Coronary artery (tissue), 2 donors: ENCODE results near the gene PLA2G15.
A peak's percentile ranks its signal among the peaks of the same experiment; 100 is the strongest.

ENCODE experiments used
- DNase-seq: peaks from one replicate; pipeline ENCODE4 v3.0.0-alpha.2; 2017; ENCODE audit warnings: low spot score
- H3K27ac ChIP-seq, 2 donors: fragments of 200-600 bp; sonication (generic); one replicate each; pipeline ENCODE4 v1.5.1; 2016 to 2019
- H3K4me3 ChIP-seq: fragments of 200-600 bp; sonication (generic); 2 replicates; pipeline ENCODE4 v1.5.1; 2016; ENCODE audit warnings: mild to moderate bottlenecking, moderate library complexity
- TF ChIP-seq, protein P1 (sequence below): fragments of 200-600 bp; sonication (generic); IDR thresholded peaks from one replicate; pipeline ENCODE4 v1.5.1; 2019; ENCODE audit warnings: antibody characterized with exemption

PLA2G15 gene

DNA sequence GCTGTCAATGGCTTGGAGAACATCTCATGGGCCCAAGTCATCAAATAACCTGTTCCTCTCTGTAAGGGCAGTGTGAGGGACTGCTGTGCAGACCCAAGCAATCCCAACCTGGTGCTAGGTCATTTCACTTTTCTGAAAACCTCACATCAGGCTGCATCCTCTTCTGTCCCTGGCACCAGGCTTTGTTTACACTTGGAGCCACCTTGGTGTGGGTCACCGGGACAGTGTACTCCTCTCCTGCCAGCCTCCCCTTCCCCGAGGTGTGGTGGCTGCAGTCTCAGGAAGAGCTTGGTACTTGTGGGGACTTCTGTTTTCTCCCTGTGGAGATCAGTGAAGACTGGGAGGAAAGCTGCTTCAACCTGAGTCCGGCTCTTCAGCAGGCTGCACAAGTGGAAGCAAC lies 53.1 kb downstream of the PLA2G15 start:
- TF ChIP-seq, protein P1, sequence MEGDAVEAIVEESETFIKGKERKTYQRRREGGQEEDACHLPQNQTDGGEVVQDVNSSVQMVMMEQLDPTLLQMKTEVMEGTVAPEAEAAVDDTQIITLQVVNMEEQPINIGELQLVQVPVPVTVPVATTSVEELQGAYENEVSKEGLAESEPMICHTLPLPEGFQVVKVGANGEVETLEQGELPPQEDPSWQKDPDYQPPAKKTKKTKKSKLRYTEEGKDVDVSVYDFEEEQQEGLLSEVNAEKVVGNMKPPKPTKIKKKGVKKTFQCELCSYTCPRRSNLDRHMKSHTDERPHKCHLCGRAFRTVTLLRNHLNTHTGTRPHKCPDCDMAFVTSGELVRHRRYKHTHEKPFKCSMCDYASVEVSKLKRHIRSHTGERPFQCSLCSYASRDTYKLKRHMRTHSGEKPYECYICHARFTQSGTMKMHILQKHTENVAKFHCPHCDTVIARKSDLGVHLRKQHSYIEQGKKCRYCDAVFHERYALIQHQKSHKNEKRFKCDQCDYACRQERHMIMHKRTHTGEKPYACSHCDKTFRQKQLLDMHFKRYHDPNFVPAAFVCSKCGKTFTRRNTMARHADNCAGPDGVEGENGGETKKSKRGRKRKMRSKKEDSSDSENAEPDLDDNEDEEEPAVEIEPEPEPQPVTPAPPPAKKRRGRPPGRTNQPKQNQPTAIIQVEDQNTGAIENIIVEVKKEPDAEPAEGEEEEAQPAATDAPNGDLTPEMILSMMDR = no peak
- Histone ChIP-seq H3K27ac (peak overlapping the region in 1 of 2 donors; percentile 65), H3K4me3 (no peak overlapping the region)
- DNase-seq = no peak

DNA sequence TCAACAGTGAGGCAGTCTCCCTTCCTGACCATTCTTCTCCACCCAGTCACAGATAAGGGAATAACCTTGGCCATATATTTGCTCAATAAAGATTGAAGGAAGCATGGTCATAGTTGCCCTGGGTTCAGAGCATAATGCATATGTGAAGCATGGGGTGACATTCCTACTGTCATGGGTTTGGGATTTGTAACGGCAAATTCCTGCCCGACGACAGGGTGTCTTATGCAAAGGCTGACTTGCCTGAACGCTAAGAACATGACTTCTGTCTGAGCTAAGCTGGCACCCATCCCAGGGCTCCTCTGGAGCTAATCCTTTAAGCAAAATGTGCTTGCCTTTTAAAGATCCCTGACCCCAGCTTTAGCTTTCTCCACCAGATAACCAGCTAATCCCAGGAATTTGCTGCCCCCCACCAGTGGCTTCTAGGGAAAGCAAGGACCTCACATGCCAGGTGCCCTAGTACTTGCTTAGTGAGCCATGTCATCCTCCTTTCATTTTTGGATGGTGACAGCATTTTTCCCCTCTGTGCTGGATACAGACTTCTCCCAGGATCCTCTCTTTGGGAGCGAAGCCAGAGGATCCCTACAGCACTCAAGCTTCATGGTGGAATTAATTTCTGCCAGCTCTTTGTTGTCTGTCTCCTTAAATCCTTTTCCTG lies 53.9 kb downstream of the PLA2G15 start:
- TF ChIP-seq, protein P1 = no peak
- DNase-seq = no peak
- H3K27ac ChIP-seq = peak overlapping the region in 1 of 2 donors; percentile 65
- H3K4me3 ChIP-seq = no peak overlapping the region

DNA sequence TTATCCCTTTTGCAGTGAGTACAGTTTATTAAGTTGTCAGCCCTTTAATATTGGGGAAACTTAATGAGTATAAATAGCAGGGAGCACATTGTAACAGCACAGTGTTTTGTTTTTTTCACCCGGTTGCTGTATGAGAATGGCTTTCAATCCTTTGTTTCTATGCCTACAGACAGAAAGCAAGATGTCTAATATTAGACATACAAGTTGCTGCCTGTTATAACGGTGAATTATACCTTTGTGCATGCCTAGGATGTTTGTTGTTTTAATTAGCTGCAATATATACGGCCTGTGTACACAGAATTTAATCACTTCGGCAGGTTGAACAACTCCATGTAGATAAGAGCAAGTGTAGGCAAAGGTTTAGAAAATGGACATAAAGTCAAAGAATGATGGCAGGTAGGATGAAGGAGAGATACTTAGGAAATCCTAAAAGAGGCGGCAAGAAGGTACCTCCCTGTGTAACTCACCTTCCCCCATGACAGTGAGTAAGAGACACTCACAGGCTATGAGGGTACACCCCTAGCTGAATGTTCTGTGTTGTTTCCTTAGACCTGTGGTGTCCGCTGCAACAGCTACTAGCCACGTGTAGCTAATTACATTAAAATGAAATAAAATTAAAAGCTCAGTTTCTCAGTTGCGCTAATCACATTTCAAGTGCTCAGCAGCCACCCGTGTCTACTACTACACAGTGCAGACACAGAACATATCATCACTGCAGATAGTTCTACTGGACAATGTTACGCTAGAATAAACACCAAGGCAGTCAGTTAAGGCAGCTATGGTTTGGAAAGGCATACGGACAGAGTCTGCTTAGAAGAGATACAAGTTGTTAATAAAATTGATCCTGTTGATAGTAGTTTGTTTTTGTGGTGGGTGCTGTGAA lies 54.6 kb downstream of the PLA2G15 start:
- TF ChIP-seq, protein P1 = no peak
- H3K27ac ChIP-seq = peak overlapping the region in 1 of 2 donors; percentile 65
- DNase-seq = no peak
- no peak overlapping the region for H3K4me3 ChIP-seq

DNA sequence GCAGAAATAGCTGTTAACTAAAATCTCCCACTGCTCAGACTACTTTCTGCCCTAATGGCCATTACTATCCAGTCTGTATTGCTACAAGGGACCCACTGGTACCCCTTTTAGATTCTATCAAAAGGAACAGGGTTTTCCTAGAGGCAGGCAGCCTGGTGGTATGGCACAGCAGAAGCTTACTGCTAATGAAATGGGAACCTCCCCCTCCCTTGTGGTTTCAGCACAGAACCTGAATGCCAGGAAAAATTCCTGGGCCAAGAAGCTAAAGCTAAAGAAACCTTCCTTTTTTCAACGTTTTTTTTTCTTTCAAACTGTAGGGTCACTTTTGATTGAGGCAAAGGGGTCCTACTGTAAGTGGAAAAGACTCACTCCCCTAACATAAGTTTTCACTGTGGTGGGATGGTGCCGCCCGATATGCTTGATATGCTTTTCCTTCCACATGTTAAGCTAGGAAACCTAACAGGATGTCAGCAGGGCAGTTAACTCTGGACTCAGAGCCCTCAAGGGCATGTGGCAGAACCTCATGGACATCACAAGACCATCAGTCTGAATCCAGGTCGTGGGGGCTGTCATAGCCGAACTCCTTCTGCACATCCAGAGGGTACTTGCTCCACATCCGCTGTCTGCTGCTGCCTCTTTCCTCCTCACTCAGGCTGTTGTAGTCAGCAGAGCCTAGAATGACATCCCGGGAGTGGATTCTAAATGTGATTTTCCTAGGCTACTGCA lies 55.7 kb downstream of the PLA2G15 start:
- Histone ChIP-seq H3K27ac (no peak overlapping the region), H3K4me3 (no peak overlapping the region)
- DNase-seq = no peak
- TF ChIP-seq, protein P1 = no peak

DNA sequence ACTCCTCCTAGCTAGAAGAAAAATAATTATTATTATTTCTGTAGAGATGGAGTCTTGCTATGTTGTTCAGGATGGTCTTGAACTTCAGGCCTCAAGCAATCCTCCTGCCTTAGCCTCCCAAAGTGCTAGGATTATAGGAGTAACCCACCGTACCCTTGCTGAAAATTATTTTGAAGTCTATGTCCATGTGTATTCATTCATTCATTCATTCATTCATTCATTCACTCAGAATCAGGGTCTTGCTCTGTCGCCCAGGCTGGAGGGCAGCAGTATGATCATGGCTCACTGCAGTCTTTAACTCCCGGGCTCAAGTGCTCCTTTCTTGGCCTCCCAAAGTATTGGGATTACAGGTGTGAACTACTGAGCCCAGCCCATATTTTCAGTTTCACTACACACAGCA lies 61.5 kb downstream of the PLA2G15 start:
- no peak for DNase-seq
- Histone ChIP-seq H3K27ac (no peak overlapping the region), H3K4me3 (no peak overlapping the region)
- TF ChIP-seq, protein P1 = no peak

DNA sequence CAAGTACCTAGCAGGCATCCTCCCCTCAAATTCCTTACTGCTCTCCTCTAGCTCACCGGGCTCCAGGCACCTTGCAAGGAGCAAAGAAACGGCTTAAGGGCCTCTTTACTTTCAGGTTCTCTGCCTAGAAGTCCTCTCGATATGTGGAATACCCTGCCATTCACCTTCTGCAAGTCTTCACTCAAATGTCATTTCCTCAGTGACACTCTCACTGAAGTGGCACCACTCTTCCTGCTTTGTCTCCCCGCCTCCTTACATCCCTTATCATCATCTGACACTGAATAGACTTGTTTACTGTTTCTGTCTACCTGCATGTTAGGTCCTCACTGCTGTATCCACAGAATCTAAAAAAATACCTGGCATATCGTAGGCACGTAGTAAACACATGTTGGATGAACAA lies 64.6 kb downstream of the PLA2G15 start:
- no peak for DNase-seq
- Histone ChIP-seq H3K27ac (peak overlapping the region; percentile 2 to 88), H3K4me3 (peak overlapping the region; percentile 91)
- TF ChIP-seq, protein P1 = no peak
